ENCODE data around the gene MBLAC1. TPM values are rescaled to one million over a fixed set of nuclear protein-coding genes. Genes with fewer than 3 reads are reported as not detected.

MBLAC1 gene
- total and polyA plus RNA-seq, 9 of the 15 experiments (the other 6 are each of a cell fraction or from before 2014, with no cell fraction given) = 0.03 to 3.1 (median 0.52) TPM

DNA sequence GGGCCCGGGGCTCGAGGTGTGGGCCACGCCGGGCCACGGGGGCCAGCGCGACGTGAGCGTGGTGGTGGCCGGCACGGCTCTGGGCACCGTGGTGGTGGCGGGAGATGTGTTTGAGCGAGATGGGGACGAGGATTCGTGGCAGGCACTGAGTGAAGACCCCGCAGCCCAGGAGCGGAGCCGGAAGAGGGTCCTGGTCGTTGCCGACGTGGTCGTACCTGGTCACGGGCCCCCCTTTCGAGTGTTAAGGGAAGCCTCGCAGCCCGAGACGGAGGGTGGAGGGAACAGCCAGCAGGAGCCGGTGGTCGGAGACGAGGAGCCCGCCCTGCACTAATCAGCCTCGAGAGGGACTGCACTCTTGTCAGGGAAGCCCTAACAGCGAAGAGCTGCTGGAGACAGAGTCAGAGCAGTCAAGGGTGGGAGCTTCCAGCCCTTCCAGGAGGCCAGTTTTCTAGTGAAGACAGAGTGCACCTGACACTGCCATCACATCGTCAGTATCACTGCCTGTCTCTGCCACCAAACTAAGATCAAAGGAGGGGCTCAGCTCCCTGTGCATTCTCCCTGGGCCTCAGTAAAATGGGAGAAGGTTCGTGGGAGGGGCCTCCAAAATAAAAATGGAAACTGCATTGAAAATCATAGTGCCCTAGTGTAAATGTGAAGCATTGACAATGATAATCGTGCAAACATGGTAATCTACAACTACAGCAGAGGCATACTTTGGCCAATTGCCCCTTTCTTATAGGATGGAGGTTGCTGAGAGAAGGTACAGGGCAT lies 1.3 kb downstream of the MBLAC1 start (continued):
- TF ChIP-seq, protein P1, sequence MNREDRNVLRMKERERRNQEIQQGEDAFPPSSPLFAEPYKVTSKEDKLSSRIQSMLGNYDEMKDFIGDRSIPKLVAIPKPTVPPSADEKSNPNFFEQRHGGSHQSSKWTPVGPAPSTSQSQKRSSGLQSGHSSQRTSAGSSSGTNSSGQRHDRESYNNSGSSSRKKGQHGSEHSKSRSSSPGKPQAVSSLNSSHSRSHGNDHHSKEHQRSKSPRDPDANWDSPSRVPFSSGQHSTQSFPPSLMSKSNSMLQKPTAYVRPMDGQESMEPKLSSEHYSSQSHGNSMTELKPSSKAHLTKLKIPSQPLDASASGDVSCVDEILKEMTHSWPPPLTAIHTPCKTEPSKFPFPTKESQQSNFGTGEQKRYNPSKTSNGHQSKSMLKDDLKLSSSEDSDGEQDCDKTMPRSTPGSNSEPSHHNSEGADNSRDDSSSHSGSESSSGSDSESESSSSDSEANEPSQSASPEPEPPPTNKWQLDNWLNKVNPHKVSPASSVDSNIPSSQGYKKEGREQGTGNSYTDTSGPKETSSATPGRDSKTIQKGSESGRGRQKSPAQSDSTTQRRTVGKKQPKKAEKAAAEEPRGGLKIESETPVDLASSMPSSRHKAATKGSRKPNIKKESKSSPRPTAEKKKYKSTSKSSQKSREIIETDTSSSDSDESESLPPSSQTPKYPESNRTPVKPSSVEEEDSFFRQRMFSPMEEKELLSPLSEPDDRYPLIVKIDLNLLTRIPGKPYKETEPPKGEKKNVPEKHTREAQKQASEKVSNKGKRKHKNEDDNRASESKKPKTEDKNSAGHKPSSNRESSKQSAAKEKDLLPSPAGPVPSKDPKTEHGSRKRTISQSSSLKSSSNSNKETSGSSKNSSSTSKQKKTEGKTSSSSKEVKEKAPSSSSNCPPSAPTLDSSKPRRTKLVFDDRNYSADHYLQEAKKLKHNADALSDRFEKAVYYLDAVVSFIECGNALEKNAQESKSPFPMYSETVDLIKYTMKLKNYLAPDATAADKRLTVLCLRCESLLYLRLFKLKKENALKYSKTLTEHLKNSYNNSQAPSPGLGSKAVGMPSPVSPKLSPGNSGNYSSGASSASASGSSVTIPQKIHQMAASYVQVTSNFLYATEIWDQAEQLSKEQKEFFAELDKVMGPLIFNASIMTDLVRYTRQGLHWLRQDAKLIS (CRISPR knock-in tag; IDR thresholded peaks at IDR 0.05) = peak; percentile 23; the same call in 1 of the 2 replicates
- TF ChIP-seq, protein P2, sequence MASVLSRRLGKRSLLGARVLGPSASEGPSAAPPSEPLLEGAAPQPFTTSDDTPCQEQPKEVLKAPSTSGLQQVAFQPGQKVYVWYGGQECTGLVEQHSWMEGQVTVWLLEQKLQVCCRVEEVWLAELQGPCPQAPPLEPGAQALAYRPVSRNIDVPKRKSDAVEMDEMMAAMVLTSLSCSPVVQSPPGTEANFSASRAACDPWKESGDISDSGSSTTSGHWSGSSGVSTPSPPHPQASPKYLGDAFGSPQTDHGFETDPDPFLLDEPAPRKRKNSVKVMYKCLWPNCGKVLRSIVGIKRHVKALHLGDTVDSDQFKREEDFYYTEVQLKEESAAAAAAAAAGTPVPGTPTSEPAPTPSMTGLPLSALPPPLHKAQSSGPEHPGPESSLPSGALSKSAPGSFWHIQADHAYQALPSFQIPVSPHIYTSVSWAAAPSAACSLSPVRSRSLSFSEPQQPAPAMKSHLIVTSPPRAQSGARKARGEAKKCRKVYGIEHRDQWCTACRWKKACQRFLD (CRISPR knock-in tag; IDR thresholded peaks at IDR 0.05) = peak; percentile 64; the same call in 1 of the 2 replicates

DNA sequence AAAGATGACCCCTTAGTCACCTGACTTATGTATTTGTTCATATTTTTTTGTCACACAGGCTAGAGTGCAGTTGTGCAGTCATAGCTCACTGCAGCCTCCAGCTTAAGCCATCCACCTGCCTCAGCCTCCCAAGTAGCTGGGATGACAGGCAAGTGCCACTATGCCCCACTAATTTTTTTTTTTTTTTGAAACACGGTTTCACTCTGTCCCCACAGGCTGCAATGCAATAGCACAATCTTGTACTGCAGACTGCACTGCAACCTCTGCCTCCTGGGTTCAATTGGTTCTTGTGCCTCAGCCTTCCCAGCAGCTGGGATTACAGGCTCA lies 1.8 kb downstream of the MBLAC1 start:
- no peak for ATAC-seq
- BruUV-seq (replicated peaks) = no TSS peak
- H3K79me2 ChIP-seq (ENCODE audit: control insufficient read depth, insufficient read depth, low read length) = peaks cover 22% of the 10 kb centered on the region
- no peaks in the 10 kb centered on the region for H3K36me3 ChIP-seq (ENCODE audit: control insufficient read depth, insufficient read depth, low read length)
- H3K9me1 ChIP-seq (ENCODE audit: control insufficient read depth, insufficient read depth, low read length) = no peaks in the 10 kb centered on the region
- H3K4me2 ChIP-seq (ENCODE audit: insufficient read depth, low read length) = no peak overlapping the region
- no peak overlapping the region for H3K4me3 ChIP-seq
- H3K27ac ChIP-seq (ENCODE audit: extremely low read depth, low read depth, low read length) = no peak overlapping the region
- WGBS (ENCODE audit: insufficient coverage, low coverage, missing lambda C conversion rate) = 38% methylated on average over 1 of the region's 1 CpG
- H3K27me3 ChIP-seq (ENCODE audit: control insufficient read depth in 2 of 2, insufficient read depth in 2 of 2, low read length in 2 of 2) = no peaks in the 10 kb centered on the region; a peak in 1 of 5 replicates
- H2AFZ ChIP-seq (ENCODE audit: low read depth, low read length) = no peak overlapping the region
- DNase-seq (ENCODE audit: extremely low read depth in 1 of 4, low spot score in 3 of 4) = no peak
- intact Hi-C loops (cut with micrococcal nuclease) (loop anchor here (5.0 kb wide), 2 partner anchors 81 to 151 kb away; partner anchors contain the start of genes AZGP1 and ZSCAN21), in situ Hi-C loops (cut with MboI) (loop anchor here (5.0 kb wide), 2 partner anchors 136 to 211 kb away; partner anchors contain the start of gene TRIM4)
- H3K9ac ChIP-seq (ENCODE audit: insufficient read depth in 1 of 2, low read depth in 2 of 2, low read length in 2 of 2) = no peak overlapping the region
- CTCF ChIA-PET (ENCODE audit: low intra/inter-chr PET ratio) = interaction anchor here (0.9 kb wide), 1 partner anchor 215 kb away, joined by 3 read pairs; no protein-coding TSS in a partner anchor
- no peaks in the 10 kb centered on the region for H3K9me3 ChIP-seq (replicated peaks; ENCODE audit: control insufficient read depth, insufficient read depth, low read depth, low read length)
- no peaks in the 10 kb centered on the region for H4K20me1 ChIP-seq (replicated peaks; ENCODE audit: control insufficient read depth, insufficient read depth, low read length)
- POLR2A ChIA-PET = interaction anchor here (0.6 to 1.9 kb wide), 8 partner anchors 10 to 584 kb away, joined by 3 to 7 read pairs (median 3); partner anchors contain the start of gene LAMTOR4
- no peak for FAIRE-seq
- H3K4me1 ChIP-seq (replicated peaks in 1 of 2; ENCODE audit: control insufficient read depth in 2 of 2, insufficient read depth in 2 of 2, low read length in 2 of 2) = peaks cover 28 to 46% of the 10 kb centered on the region in 2 experiments
- TF ChIP-seq RUNX1 (IDR thresholded peaks at IDR 0.05; ENCODE audit: low read depth) = no peak
- TF ChIP-seq MCM3 (IDR thresholded peaks at IDR 0.05) = no peak
- TF ChIP-seq, protein P3, sequence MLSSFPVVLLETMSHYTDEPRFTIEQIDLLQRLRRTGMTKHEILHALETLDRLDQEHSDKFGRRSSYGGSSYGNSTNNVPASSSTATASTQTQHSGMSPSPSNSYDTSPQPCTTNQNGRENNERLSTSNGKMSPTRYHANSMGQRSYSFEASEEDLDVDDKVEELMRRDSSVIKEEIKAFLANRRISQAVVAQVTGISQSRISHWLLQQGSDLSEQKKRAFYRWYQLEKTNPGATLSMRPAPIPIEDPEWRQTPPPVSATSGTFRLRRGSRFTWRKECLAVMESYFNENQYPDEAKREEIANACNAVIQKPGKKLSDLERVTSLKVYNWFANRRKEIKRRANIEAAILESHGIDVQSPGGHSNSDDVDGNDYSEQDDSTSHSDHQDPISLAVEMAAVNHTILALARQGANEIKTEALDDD (IDR thresholded peaks at IDR 0.05) = no peak
- no peak for TF ChIP-seq C11orf30 (IDR thresholded peaks at IDR 0.05; ENCODE audit: low read depth)
- TF ChIP-seq ZKSCAN3 (CRISPR knock-in tag; IDR thresholded peaks at IDR 0.05) = no peak
- no peak for TF ChIP-seq ZNF3 (CRISPR knock-in tag; IDR thresholded peaks at IDR 0.05)
- TF ChIP-seq ZBED1 (IDR thresholded peaks at IDR 0.05) = no peak
- TF ChIP-seq, protein P4, sequence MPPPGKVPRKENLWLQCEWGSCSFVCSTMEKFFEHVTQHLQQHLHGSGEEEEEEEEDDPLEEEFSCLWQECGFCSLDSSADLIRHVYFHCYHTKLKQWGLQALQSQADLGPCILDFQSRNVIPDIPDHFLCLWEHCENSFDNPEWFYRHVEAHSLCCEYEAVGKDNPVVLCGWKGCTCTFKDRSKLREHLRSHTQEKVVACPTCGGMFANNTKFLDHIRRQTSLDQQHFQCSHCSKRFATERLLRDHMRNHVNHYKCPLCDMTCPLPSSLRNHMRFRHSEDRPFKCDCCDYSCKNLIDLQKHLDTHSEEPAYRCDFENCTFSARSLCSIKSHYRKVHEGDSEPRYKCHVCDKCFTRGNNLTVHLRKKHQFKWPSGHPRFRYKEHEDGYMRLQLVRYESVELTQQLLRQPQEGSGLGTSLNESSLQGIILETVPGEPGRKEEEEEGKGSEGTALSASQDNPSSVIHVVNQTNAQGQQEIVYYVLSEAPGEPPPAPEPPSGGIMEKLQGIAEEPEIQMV (tag; conservative IDR thresholded peaks at IDR 0.05; ENCODE audit: low read depth) = no peak
- no peak for TF ChIP-seq OTX1 (CRISPR knock-in tag; IDR thresholded peaks at IDR 0.05)
- no peak for TF ChIP-seq PHF20 (IDR thresholded peaks at IDR 0.05; ENCODE audit: partially characterized antibody)
